ENCODE results near the gene BRWD1.

- TF ChIP-seq CTCF (IDR thresholded peaks at IDR 0.05) (no peak), POLR2A (IDR thresholded peaks at IDR 0.05) (no peak)
Observed at GRCh38 chr21:39340687-39341086, 27.3 kb upstream of the BRWD1 start.

Measured in vagina (tissue), 2 donors.